ENCODE measurements around the gene CUX1.
"Not testable (repeated sequence)": the region's sequence is repeated elsewhere in the genome, so short reads cannot be mapped to it uniquely, and the experiment has no call there.

Gene CUX1

DNA sequence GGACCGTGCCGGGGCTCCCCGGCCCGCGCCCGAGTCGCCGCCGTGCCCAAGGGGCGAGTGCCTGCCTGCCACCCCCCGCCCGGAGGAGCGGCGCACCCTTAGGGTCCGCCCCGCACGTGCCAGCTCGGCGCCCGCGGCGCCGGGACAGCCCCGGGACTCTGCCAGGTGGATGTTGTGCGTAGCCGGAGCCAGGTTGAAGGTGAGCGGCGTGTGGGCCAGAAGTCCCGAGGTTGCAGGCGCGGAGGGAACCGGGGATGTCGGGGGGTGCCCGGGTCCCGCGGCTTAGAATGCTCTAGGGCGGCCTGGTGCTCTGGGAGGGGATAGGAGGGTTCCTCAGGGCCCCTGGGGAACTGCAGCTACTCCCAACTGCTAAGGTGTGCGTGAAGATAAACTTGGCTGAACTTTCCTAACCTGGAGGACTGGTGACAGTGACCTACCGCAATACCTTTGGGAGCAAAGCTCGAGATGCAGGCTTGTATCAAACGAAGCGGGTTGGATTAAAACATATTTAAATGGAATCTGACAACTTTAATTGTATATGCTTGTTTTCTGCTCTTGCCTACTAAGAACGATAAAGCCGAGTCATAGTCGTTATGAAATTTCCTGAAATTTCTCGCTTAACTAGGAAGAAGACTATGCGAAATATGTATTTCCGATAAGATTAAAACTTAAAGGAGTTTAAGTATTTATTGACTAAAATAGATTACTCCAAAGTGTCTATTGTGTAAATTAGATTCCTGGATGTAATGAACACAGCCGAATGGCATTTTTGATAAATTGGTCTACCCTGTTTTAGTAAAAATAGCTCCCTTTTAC, at the start of gene CUX1:
Gene CUX1 (plus strand): TSS at position 156 of the 816 bp plus-strand sequence. CDS start 14 bp downstream, at position 170.
- DNase-seq (ENCODE audit: low read depth) = no peak

DNA sequence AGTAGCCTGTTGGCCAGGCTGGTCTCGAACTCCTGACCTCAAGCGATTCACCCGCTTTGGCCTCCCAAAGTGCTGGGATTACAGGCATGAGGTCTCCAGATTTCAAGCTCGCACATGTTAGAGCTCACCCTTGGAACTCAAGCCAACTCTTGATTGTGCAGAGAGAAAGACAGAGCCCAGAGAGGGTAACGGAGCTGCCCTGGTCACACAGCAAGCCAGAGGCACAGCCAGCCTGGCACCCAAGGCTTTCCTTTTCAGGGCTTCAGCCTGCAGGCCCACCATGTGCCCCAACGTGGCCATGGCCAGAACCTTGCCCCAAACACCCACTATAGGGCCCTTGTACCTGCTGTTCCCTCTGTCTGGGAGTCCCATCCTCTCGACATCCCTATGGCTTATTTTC, 49.1 kb upstream of the CUX1 start:
- no peak for DNase-seq (ENCODE audit: low read depth)

- no peak for DNase-seq (ENCODE audit: low read depth)
Observed at GRCh38 chr7:101770466-101770865, 47.0 kb upstream of the CUX1 start.

GRCh38 chr7:101772508-101773211, 44.8 kb upstream of the CUX1 start:
- DNase-seq (ENCODE audit: low read depth) = no peak

- DNase-seq (ENCODE audit: low read depth) = no peak
Observed at GRCh38 chr7:101775181-101775580, 42.2 kb upstream of the CUX1 start.

DNA sequence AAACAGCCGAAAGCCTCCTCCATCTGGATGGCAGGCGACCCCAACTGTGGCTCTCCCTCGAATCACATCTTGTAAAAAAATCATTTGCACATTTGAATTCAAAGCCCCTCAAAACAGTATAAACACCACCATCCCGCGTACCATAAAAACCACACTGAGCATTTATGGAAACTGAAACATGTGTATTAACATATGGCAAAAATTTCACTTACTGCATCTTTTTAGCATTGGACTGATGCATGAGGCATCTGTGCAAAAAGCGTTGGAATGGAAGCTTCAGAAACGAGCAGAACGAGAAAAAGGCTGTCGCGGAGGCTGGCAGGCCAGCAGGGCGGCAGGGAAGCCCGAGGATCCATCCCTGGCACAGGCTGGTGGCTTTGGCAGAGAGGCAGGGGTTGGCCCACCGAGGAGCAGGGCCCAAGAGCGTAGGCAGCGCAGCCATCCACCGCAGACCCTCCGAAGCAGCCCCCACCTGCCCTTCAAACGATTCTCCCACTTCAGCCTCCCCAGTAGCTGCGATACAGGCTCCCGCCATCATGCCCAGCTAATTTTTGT, 39.3 kb upstream of the CUX1 start:
- no peak for DNase-seq (ENCODE audit: low read depth)

GRCh38 chr7:101779267-101779666, 38.2 kb upstream of the CUX1 start:
- DNase-seq (ENCODE audit: low read depth) = no peak

- DNase-seq (ENCODE audit: low read depth) = no peak
Observed at GRCh38 chr7:101780281-101780680, 37.1 kb upstream of the CUX1 start.

DNA sequence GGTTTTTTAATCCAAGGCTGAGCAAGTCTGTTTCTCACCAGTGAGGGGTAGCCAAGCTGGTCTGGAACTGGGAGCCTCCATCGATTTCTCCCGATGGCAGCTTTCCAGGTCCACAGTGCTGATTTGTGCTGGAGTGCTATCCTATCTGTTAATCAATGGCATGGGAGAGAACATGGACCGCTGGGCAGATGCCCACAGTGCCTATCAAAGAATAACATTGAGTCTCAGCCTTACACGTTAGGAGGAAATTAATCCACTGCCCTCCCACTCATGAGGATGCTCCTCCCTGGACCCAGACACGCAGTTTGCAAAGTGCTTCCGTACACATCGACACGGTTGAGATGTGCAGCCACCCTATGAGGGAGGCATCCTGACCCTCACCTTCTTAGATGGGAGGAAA, 36.0 kb upstream of the CUX1 start:
- no peak for DNase-seq (ENCODE audit: low read depth)

DNA sequence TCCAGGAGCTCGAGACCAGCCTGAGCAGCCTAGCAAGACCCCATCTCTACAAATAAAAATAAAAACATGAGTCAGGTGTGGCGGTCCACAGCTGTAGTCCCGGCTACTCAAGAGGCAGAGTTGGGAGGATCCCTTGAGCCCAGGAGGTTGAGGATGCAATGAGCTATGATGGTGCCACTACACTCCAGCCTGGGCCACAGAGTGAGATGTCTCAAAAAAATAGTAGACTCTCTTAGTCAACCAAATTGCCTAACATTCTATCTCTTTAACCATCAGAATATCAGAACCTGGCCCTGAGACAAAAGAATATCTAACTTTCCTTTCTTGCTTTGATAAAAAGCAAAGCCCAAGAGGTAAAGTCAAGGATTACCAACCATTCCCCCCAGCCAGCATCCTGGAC, 35.0 kb upstream of the CUX1 start:
- DNase-seq (ENCODE audit: low read depth) = no peak

- DNase-seq (ENCODE audit: low read depth) = no peak
Observed at GRCh38 chr7:101782896-101783295, 34.5 kb upstream of the CUX1 start.

GRCh38 chr7:101783381-101784181, 33.8 kb upstream of the CUX1 start:
- DNase-seq (ENCODE audit: low read depth) = no peak

- no peak for DNase-seq (ENCODE audit: low read depth)
Observed at GRCh38 chr7:101784292-101785127, 32.9 kb upstream of the CUX1 start.

GRCh38 chr7:101787864-101788263, 29.6 kb upstream of the CUX1 start:
- no peak for DNase-seq (ENCODE audit: low read depth)

DNA sequence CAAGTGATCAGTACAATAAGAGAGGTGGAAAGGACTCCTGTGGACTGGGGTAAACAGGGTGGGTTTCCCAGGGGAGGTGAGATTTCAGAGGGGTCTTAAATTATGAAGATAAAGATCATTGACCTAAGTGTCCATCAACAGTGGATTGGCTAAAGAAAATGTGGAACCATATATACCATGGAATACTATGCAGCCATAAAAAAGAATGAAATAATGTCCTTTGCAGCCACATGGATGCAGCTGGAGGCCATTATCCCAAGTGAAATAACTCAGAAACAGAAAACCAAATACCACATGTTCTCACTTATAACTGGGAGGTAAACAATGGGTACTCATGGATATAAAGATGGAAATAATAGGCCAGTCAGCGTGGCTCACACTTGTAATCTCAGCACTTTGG, 28.9 kb upstream of the CUX1 start:
- no peak for DNase-seq (ENCODE audit: low read depth)

DNA sequence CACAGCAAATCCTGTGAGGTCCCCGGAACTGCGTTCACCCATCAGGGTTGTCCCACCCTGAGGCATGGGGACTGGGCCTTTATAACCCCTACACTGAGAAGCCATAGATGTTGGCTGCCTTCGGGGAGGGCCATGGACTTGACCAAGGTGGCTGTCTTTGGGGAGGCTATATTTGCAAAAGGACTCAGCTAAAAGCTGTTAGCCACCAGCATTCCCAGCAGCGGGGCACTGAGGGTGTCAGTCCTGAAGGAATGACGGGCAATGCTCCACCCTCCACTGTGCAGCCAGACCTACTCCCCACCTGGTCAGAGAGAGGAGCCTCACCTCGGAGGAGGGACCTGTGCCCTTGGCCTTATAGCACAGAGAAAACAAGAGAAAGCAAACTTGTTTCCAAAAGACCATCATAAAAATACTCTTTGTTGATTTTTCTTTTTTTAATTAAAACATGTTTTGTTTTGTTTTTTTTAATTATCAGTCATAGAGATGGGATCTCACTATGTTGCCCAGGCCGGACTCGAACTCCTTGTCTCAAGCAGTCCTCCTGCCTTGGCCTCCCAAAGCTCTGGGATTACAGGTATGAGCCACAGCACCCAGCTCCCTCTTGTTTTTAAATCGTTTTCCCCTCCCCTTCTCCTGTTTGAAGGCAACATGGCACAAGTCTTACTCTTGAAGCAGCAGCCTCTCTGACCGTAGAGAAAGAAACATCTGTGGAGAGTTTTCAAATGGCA, 26.7 kb upstream of the CUX1 start:
- no peak for DNase-seq (ENCODE audit: low read depth)

DNA sequence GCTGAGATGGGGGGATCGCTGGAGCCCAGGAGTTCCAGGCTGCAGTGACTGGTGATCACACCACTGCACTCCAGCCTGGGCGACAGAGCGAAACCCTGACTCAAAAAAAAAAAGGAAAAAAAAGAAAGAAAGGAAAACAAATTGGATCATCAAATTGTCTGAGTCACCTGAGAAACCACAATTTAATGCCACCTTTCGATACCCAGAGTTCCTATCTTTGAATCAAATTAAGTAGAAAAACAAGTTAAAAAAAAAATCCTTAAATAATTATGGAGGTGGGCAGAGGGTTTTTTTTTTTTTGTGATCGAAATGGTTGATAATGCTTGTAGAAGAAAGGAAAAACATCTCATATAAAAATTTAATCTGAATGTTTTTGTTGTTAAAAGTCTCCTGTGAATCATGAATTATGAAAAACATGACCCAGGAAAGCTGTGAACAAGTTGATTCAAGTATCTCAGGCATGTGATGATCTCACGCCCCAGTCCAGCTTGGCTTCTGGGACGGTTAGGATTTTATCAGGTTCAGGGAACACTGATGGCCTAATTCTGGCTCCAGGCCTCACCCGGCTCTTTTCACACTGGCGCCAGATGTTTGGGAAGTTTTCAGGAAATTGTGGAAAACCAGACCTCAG, 25.3 kb upstream of the CUX1 start:
- DNase-seq (ENCODE audit: low read depth) = no peak

GRCh38 chr7:101792682-101793071, 24.7 kb upstream of the CUX1 start:
- DNase-seq (ENCODE audit: low read depth) = not testable (repeated sequence)

DNA sequence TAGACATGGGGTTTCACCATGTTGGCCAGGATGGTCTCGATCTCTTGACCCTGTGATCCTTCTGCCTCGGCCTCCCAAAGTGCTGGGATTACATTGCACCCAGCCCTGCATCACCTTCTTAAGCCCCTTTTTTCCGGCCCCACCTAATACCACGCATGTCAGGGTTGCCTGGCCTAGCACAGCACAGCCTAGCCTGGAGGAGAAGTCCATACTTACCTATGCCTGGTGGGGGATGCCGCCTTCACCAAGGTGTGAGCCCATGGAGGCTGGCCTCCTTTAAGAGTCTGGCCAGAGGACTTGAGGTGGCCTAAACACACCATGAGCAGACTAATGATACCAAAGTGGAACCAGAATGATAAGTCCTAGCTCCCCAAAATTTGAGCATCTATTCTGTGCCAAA, 22.0 kb upstream of the CUX1 start:
- DNase-seq (ENCODE audit: low read depth) = no peak

- DNase-seq (ENCODE audit: low read depth) = not testable (repeated sequence)
Observed at GRCh38 chr7:101798173-101798572, 19.3 kb upstream of the CUX1 start.
